ENCODE results near the gene CPNE4.

Gene CPNE4

DNA sequence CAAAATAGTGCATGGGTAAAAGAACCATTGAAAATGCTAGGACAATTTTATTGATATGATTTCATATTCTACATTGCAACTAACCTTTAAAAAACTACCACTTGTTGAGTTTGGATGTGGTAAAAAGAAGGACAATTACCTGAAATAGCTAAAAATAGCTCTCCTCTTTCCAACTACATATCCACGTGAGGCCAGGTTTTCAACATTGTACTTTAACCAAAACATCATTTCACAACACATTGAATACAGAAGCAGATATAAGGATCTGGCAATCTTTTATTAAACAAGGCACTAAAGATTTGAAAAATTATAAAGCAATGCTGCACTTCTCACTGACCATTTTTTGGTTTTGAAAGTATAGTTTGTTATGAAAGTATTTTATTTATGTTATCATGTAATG lies 504.0 kb downstream of the CPNE4 start:
- TF ChIP-seq, protein P1, sequence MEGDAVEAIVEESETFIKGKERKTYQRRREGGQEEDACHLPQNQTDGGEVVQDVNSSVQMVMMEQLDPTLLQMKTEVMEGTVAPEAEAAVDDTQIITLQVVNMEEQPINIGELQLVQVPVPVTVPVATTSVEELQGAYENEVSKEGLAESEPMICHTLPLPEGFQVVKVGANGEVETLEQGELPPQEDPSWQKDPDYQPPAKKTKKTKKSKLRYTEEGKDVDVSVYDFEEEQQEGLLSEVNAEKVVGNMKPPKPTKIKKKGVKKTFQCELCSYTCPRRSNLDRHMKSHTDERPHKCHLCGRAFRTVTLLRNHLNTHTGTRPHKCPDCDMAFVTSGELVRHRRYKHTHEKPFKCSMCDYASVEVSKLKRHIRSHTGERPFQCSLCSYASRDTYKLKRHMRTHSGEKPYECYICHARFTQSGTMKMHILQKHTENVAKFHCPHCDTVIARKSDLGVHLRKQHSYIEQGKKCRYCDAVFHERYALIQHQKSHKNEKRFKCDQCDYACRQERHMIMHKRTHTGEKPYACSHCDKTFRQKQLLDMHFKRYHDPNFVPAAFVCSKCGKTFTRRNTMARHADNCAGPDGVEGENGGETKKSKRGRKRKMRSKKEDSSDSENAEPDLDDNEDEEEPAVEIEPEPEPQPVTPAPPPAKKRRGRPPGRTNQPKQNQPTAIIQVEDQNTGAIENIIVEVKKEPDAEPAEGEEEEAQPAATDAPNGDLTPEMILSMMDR (conservative IDR thresholded peaks at IDR 0.05; ENCODE audit: low read depth, low read length) = no peak
- no peak for DNase-seq (ENCODE audit: low read depth)
- no peak overlapping the region for H3K4me3 ChIP-seq (ENCODE audit: low read depth, low read length)

DNA sequence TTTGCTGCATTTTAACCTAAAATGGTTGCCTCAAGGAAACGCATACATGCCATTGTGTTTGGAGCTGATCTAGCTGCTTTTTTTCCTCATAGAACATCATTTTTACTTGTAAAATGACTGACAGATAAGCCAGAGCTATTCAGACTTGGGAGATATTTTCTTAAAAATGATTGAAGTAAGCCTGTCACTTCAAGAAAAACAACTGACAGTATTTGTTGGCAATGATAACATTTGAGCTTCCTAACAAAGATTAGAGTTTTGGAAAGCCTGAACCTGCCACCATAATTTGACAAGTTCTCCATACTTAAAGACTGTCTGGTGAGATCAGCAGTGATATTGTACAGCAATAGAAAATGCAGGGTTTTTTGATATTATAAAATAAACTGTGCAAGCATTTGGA lies 504.4 kb downstream of the CPNE4 start:
- TF ChIP-seq, protein P1 (conservative IDR thresholded peaks at IDR 0.05; ENCODE audit: low read depth, low read length) = no peak
- no peak for DNase-seq (ENCODE audit: low read depth)
- H3K4me3 ChIP-seq (ENCODE audit: low read depth, low read length) = no peak overlapping the region

- peak overlapping the region; percentile 58 for H3K4me3 ChIP-seq (ENCODE audit: low read depth, low read length)
- TF ChIP-seq, protein P1 (conservative IDR thresholded peaks at IDR 0.05; ENCODE audit: low read depth, low read length) = peak; percentile 71
- DNase-seq (ENCODE audit: low read depth) = peak; percentile 65
Observed at GRCh38 chr3:131526801-131527347, 507.9 kb downstream of the CPNE4 start.

DNA sequence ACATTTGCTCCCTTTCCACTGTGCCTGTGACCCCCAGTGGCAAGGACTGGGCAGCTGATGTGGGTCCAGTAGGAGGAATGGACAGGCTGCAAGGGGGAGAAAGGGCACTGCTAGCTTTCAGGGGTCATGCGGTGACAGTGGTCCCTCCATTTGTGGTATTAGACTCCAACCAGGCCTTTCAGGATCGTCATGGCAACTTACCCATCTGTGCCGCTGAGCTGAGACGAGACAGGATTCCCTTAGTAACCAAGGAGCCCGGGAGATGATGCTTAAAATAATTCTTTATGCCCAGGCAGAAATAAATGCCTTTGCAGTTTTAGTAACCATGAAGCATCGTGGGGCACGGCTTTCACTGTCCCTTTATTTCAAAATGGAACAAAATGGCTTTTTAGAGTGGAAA lies 516.1 kb downstream of the CPNE4 start:
- TF ChIP-seq, protein P1 (conservative IDR thresholded peaks at IDR 0.05; ENCODE audit: low read depth, low read length) = no peak
- H3K4me3 ChIP-seq (ENCODE audit: low read depth, low read length) = no peak overlapping the region
- DNase-seq (ENCODE audit: low read depth) = no peak

- TF ChIP-seq, protein P1 (conservative IDR thresholded peaks at IDR 0.05; ENCODE audit: low read depth, low read length) = no peak
- no peak overlapping the region for H3K4me3 ChIP-seq (ENCODE audit: low read depth, low read length)
- no peak for DNase-seq (ENCODE audit: low read depth)
Observed at GRCh38 chr3:131505421-131505820, 529.4 kb downstream of the CPNE4 start.

GRCh38 chr3:131503320-131503635 lies 531.5 kb downstream of the CPNE4 start:
- H3K4me3 ChIP-seq (ENCODE audit: low read depth, low read length) = peak overlapping the region; percentile 95
- TF ChIP-seq, protein P1 (conservative IDR thresholded peaks at IDR 0.05; ENCODE audit: low read depth, low read length) = no peak
- DNase-seq (ENCODE audit: low read depth) = no peak

- H3K4me3 ChIP-seq (ENCODE audit: low read depth, low read length) = peak within 1 kb of the TSS; percentile 95
- DNase-seq (ENCODE audit: low read depth) = peak; percentile 92
- TF ChIP-seq, protein P1 (conservative IDR thresholded peaks at IDR 0.05; ENCODE audit: low read depth, low read length) = no peak
Observed at GRCh38 chr3:131502530-131503319, 532.1 kb downstream of the CPNE4 start, which contains the start of gene MRPL3. Gene MRPL3 (minus strand): TSS chr3:131502971. CDS start chr3:131502821, 150 bp downstream.
